Measurements from ENCODE around the gene TCOF1. TPM values are rescaled to one million over a fixed set of nuclear protein-coding genes. Genes with fewer than 3 reads are reported as not detected.

Gene TCOF1
- total and polyA plus RNA-seq, 2 of the 8 experiments (the other 6 are each of a cell fraction or from before 2014, with no cell fraction given), result 35.9 to 170 TPM

DNA sequence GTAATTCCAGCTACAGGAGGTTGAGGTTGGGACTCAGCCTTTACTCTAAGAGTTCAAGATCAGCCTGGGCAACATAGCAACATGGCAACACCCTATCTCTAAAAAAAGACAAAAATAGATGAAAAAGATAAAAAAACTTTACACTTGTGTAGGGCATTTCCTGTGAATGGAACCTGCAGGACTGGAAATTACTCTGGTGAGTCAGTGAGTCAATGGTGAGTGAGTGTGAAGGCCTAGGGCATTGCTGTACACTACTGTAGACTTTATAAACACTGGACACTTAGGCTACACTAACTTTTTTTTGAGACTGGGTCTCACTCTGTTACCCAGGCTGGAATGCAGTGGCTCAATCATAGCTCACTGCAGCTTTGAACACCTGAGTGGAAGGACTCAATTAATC is 35.3 kb upstream of the TCOF1 start (continued):
- TF ChIP-seq CTBP2 (IDR thresholded peaks at IDR 0.05; ENCODE audit: borderline replicate concordance, insufficient read depth, insufficient read length, low read length) (no peak), SP1 (IDR thresholded peaks at IDR 0.05; ENCODE audit: low read depth, low read length) (no peak), HDAC2 (IDR thresholded peaks at IDR 0.05; ENCODE audit: borderline replicate concordance in 1 of 2, low read depth in 2 of 2, low read length in 2 of 2) (no peak), GABPA (IDR thresholded peaks at IDR 0.05; ENCODE audit: borderline replicate concordance, insufficient read depth, low read length) (no peak), FOSL1 (IDR thresholded peaks at IDR 0.05; ENCODE audit: insufficient read depth, low read depth, low read length) (no peak), USF2 (IDR thresholded peaks at IDR 0.05; ENCODE audit: low read length) (no peak), TAF1 (IDR thresholded peaks at IDR 0.05; ENCODE audit: low read depth, low read length) (no peak), CREB1 (IDR thresholded peaks at IDR 0.05) (no peak), RFX5 (IDR thresholded peaks at IDR 0.05; ENCODE audit: borderline replicate concordance, low read depth, low read length) (no peak)
